ENCODE results near the gene TNFRSF13B.

The TNFRSF13B gene

DNA sequence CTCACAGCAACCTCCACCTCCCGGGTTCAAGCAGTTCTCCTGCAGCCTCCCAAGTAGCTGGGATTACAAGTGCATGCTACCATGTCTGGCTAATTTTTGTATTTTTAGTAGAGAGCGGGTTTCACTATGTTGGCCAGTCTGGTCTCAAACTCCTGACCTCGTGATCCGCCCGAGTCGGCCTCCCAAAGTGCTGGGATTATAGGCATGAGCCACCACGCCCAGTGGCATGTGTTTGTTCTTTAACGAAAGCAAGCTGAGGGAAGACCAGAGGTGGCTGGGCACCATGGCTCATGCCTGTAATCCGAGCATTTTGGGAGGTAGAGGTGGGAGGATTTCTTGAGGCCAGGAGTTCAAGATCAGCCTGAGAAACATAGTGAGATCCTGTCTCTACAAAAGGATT lies 18.1 kb downstream of the TNFRSF13B start:
- DNase-seq, result no peak

DNA sequence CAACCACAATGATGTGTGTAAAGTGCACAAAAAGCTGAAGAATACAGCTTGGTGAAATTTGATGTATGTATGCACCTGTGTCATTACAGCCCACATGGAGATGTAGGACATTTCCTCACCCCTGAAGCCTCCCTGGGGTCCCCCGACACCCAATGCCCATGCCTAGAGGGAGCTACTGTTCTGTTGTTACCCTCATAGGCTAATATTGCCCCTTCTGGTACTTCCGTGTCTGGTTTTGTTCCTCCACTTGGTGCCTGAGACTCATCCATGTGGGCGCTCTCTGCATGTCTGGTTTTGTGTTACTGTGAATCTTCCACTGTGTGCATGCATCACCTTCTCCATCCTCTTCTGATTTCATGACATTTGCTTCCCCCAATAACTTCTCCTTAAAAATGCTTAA lies 18.6 kb downstream of the TNFRSF13B start:
- no peak for DNase-seq

- no peak for DNase-seq
Measured at GRCh38 chr17:16952401-16952800, 19.5 kb downstream of the TNFRSF13B start.

DNA sequence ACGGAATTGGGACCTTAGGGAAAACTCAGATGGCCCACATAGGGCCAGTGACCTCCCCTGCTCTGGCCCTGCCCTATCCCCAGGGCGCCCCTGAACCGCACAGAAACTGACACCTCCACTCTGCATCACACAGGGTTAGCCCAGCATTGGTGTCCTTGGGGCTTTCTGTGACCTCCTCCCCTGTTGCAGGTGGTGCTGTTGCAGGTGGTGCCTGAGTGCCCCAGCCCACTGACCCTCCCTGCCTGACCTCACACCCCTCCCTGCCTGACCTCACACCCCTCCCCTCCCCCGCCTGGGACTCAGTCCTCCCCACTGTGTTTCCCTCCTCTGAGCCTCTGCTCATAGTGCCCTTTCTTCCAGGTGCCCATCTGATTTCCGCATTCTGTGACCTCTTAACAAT lies 21.4 kb downstream of the TNFRSF13B start:
- DNase-seq, result no peak

GRCh38 chr17:16948587-16949376 lies 23.1 kb downstream of the TNFRSF13B start:
- no peak for DNase-seq

DNA sequence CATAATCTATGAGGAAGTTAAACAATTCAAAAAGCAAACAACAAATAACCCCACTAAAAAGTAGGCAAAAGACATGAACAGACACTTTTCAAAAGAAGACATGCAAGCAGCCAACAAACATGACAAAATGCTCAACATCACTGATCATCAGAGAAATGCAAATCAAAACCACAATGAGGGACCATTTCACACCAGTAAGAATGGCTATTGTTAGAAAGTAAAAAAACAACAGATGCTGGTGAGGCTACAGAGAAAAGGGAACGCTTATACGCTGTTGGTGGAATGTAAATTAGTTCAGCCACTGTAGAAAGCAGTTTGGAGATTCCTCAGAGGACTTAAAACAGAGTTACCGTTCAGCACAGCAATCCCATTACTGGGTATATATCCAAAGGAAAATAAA lies 24.4 kb downstream of the TNFRSF13B start:
- DNase-seq, result no peak

GRCh38 chr17:16945663-16946218 lies 26.2 kb downstream of the TNFRSF13B start:
- no peak for DNase-seq

- no peak for DNase-seq
Measured at GRCh38 chr17:16945136-16945482, 26.8 kb downstream of the TNFRSF13B start.

- no peak for DNase-seq
Measured at GRCh38 chr17:16944334-16945135, 27.4 kb downstream of the TNFRSF13B start.

DNA sequence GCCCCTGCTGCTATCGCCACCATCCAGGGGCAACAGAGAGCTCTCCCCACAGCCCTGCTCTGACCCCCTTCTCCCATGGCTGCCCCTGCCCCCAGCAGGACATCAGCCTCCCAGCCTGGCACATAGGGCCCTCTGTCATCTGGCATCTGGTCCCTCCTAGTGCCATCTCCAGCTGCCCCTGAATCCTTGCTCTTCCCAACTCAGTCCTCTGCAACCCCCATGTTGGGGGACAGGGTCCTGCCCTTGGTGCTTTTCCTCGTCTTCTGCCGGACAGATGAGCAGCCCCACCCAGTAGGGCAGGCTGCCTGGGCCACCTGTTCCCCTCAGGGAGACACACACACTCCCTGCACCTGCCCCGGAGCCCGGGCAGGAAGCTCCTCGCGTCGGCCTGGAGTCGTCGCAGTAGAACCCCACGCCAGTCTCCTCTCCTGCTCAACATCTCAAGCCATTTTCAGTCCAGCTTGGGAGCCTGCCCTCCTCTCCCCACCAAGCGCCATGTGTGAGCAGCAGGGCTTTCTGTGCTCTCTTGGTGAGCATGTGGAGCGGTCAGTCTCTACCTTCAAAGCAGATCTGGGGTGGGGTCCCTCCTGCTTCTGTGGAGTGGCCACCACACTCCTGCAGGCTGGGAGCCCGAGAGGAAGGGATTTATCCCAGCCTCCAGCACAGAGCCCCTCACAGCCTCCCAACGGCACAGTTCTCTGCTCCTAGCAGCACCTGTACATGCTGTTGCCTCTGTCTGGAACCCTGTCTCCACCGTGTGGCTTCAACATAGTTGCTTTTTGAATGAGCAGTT lies 28.2 kb downstream of the TNFRSF13B start:
- DNase-seq, result no peak

DNA sequence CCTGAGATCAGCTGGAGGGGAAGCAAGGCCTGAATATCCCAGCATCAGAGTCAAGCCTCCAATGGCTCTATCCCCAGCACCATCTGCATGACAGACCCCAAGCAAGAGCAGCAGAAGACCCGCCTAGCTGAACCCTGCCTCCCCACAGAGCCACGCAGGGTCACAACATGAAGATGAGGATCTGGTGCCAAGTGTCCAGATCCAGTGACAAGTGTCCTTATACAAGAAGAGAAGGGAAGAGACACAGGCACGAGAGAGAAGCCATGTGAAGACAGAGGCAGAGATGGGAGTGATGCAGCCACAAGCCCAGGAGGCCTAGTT lies 28.9 kb downstream of the TNFRSF13B start:
- DNase-seq, result no peak

GRCh38 chr17:16942141-16943031 lies 29.5 kb downstream of the TNFRSF13B start:
- DNase-seq, result no peak

- no peak for DNase-seq
Measured at GRCh38 chr17:16941072-16942036, 30.6 kb downstream of the TNFRSF13B start.

- no peak for DNase-seq
Measured at GRCh38 chr17:16940116-16940881, 31.6 kb downstream of the TNFRSF13B start.

DNA sequence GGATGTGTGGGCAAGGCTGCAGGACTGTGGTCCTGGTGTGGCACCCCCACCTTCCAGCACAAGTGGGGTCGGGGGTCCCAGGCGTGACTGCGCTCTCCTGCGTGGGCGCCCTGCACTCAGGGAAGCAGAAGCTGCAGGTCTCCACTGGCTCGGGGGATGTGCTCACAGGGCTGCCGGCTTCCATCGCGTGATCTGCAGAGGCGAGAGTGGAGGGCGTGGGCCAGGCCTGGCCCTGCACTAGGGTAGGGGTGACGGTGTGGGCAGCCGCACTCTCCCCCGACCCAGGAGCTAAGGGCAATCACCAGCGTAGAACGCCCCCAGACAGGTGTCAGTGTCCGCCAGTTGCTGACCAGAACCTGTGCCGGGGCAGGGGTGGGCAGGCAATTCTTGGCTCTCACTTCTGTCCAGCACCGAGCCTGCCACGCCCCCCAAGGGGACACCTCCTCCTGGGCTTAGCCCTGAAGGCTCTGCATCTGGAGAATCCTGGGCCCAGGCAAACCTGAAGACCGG lies 32.3 kb downstream of the TNFRSF13B start:
- no peak for DNase-seq

DNA sequence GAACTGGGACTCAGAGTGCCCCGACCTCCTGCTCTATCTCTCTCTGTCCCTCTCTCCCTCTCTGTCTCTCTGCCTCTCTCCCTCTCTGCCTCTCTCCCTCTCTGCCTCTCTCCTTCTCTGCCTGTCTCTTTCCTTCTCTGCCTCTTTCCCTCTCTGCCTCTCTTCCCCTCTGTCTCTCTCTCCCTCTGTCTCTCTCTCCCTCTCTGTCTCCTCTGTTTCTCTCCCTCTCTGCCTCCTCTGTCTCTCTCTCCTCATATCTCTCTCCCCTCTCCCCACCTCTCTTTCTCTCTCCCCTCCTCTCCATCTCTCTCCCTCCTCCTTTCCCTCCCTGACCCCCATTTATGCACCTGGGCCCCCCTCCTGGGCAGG lies 32.7 kb downstream of the TNFRSF13B start:
- DNase-seq, result no peak

DNA sequence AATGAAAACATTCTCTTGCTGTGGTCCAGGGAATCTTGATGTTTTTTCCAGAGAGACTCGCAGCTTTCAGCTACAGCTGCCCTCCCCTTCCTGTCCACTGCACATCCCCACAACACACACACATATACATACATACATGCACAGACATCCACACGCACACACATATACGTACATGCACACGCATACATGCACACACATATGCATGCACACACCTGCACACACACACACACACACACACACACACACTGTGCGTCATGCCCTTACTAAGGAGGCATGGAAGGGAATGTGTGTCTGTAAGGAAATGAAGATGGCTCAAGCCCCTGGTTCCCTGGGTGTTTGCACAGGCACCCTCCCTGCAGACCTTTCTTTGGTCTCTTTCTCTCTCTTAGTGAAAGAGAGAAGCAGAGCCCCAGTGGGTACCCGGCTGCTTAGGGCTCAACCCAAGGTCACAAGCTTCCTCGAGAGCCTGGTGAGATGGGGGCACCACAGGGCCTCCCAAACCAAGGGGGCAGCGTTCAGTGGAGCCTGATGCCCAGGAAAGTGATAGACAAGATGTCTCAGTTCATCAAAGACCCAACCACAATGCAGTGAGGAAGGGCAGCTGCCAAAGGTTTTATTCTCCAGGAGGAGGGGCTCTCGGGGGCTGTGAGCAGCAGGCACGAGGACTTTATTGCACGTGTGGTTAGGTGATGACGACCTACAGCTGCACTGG lies 33.3 kb downstream of the TNFRSF13B start:
- no peak for DNase-seq

DNA sequence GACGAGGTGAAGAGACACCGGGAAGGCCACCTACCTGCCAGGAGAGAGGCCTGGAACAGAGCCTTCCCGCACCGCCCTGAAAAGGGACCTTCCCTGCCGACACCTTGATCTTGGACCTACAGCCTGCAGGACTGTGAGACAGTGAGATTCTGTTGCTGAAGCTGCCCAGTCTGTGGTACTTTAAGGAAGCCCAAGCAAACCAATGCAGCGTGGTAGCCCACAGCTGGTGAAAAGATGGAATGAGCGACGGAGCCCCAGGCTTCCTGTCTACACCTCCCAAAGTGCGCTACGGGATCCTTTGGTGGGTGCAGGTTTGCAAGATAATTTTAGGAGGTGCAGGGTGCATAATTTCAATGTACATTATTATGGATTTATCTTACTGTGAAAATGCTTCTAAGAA lies 33.9 kb downstream of the TNFRSF13B start:
- DNase-seq, result no peak

DNA sequence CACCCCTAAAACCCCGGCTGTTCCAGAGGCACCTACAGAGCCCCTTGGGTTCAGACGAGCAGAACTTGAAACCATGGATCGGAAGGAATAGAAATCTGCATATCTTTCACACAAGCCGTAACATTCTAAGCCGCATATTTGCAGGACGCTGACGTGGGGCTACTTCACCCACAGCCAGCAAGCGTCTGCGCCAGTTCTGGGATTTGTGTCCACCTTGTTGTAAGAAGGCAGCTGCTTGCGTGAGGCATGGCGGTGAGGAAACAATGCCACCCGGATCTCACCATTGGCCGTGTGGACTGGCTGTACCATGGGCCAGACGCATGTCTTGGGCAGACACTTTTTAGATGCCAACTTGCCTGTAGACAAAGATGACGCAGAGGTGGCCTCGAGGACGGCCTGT lies 34.5 kb downstream of the TNFRSF13B start:
- no peak for DNase-seq

Data from CD4-positive, alpha-beta T cell treated with Interleukin-1 beta for 1 hour (primary cell).